Stimulated activated effector memory CD8-positive, alpha-beta T cell treated with anti-CD3 and anti-CD28 coated beads, Interleukin-12 subunit alpha, Interleukin-12 subunit beta, amount 100 ng/mL, for 72 hours (primary cell): ENCODE results near the gene PALMD.

Source experiments
- ATAC-seq: fragments of 150-1000 bp; cut with Tn5 transposase; 2 replicates; pipeline ENCODE4 v1.10.0; 2021
- DNase-seq, 2 donors: peaks; one replicate each; pipeline ENCODE4 v3.0.0; 2021 to 2022; ENCODE audit warnings: low spot score in 2 of 2
- H3K27ac Mint-ChIP-seq: one replicate; pipeline ENCODE4 v1.8.0; 2022; ENCODE audit warnings: mild to moderate bottlenecking, mixed read lengths
- H3K36me3 Mint-ChIP-seq: one replicate; pipeline ENCODE4 v1.8.0; 2022; ENCODE audit warnings: mild to moderate bottlenecking, mixed read lengths
- H3K4me1 Mint-ChIP-seq: one replicate; pipeline ENCODE4 v1.8.0; 2022; ENCODE audit warnings: mixed read lengths
- H3K4me3 Mint-ChIP-seq: one replicate; pipeline ENCODE4 v1.8.0; 2022; ENCODE audit warnings: mild to moderate bottlenecking, mixed read lengths
- H3K9me3 Mint-ChIP-seq: one replicate; pipeline ENCODE4 v1.8.0; 2022; ENCODE audit warnings: mixed read lengths

PALMD gene

DNA sequence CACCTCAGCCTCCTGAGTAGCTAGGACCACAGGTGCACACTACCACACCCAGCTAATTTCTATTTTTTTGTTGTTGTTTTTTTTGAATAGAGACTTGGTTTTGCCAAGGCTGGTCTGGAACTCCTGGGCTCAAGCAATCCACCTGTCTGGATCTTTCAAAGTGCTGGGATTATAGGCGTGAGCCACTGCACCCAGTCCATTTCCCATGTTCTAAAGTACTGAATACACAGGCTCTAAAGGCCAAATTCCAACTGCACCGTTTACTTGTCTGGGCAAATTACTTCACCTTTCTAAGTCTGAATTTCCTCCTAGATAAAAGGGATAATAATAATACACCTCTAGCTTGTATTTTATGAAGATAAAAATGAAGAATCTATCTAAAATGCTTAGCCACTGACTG lies 80.9 kb downstream of the PALMD start:
- no peaks in the 10 kb centered on the region for H3K36me3 Mint-ChIP-seq
- no peaks in the 10 kb centered on the region for H3K9me3 Mint-ChIP-seq
- H3K4me3 Mint-ChIP-seq = no peak overlapping the region
- no peaks in the 10 kb centered on the region for H3K4me1 Mint-ChIP-seq
- no peak overlapping the region for H3K27ac Mint-ChIP-seq
- DNase-seq = no peak
- ATAC-seq = no peak

DNA sequence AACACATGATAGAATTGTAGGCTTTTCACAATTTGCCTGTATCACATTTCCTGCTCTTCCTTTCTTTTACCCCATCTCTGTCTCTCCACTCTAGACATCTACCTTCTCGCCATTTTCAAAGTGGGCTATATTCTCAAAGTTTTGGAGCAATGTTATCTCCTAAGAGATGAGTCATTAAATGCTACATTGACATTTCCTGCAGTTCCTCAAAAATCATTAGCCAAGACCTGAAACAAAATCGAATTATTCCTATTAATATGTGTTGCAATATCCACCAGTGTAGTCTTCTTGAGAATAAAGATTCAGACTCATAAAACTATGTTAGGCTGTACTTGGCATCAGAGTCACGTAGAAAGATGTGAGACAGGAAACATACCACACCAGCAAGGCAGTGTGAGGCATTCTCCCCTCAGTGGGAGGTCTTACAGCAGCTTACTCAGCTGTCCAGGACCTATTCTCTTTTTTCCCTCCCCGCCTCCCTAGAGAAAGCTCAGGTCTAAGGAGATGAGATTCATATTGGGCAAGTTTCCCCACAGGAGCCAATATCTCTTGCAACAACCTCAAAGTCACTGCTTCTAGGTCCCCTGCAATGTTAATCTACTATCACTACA lies 81.8 kb downstream of the PALMD start:
- no peaks in the 10 kb centered on the region for H3K9me3 Mint-ChIP-seq
- DNase-seq (no peak), ATAC-seq (no peak)
- no peak overlapping the region for H3K27ac Mint-ChIP-seq
- H3K36me3 Mint-ChIP-seq = no peaks in the 10 kb centered on the region
- H3K4me1 Mint-ChIP-seq = no peaks in the 10 kb centered on the region
- no peak overlapping the region for H3K4me3 Mint-ChIP-seq

DNA sequence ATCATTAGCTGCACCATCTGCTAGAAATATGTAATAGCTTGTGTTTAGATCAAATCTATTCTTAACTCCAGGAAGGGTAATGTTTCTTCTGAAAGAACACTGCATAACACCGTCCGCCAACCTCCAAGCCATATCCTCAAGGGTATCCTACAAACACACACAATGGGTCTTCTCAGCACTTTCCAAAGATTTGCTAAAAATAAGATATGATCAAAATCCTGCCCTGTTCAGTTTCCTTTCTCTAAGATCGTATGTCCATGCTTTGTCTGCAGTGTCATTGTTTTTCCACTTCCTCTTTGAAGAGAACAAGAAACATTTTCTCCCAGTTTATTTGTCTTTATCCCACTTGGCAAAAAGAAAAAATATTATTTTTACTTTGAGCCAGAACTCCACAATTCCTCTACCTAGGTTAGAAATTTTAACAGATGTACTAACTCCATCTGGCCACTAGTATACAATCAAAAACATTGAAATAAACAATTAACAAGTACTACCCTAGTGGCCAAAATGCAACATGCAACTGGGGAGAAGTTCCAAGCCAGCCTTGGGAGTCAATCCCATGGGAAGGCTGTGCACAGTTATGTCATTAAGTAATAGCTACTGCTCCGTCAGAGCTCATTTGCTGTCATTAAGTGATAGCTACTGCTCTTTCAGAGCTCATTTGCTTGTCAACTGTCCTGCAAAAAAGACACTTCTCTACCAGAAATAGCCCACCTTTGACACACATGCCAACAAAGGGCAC lies 82.8 kb downstream of the PALMD start:
- ATAC-seq = no peak

GRCh38 chr1:99731384-99731783 lies 85.5 kb downstream of the PALMD start:
- no peak overlapping the region for H3K27ac Mint-ChIP-seq
- ATAC-seq = peak; percentile 76
- no peaks in the 10 kb centered on the region for H3K36me3 Mint-ChIP-seq
- H3K4me3 Mint-ChIP-seq = no peak overlapping the region
- DNase-seq = no peak
- no peaks in the 10 kb centered on the region for H3K4me1 Mint-ChIP-seq
- H3K9me3 Mint-ChIP-seq = no peaks in the 10 kb centered on the region

More for the DNA sequence above, 82.8 kb downstream of the PALMD start:
- Mint-ChIP-seq H3K9me3 (no peaks in the 10 kb centered on the region), H3K4me1 (no peaks in the 10 kb centered on the region), H3K4me3 (no peak overlapping the region), H3K27ac (no peak overlapping the region), H3K36me3 (no peaks in the 10 kb centered on the region)
- DNase-seq = no peak

DNA sequence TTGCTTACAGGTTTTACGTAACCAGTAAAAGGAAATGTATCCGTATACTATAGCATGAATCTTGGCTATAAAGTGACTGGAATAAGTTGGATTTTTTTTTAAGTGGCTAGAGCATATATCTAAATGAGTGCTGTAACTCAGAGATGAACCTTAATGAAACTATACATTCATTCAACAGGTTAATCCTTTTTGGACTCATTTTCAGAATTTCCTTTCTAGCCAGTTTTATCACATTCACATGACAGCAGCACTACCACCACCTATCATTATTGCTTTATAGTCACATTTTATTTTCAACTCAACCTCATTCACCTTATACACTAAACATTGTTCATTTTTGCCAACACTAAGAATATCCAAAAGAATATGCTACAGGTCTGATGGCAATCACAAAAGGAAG lies 89.9 kb downstream of the PALMD start:
- H3K36me3 Mint-ChIP-seq = no peaks in the 10 kb centered on the region

DNA sequence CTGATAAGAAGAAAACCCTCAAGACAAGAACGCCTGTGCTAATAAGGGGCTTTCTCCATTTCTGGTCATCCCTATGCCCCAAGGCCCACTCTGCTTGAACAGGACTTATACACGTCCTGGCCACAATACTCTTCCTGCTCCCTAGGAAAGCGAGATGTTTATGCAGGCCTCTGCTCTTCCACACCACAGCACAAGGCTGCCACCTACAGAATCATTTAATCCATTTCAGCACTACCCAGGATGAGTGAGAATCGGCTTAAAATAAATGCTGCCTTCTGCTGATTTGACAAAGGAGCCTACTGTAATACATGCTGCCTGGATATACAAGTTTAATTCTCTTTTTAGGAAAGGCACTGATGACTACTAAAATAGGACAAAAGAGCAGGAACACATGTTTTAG lies 91.1 kb downstream of the PALMD start:
- DNase-seq (no peak), ATAC-seq (no peak)
- no peak overlapping the region for H3K4me3 Mint-ChIP-seq
- H3K9me3 Mint-ChIP-seq = no peaks in the 10 kb centered on the region
- H3K27ac Mint-ChIP-seq = no peak overlapping the region
- no peaks in the 10 kb centered on the region for H3K36me3 Mint-ChIP-seq
- no peaks in the 10 kb centered on the region for H3K4me1 Mint-ChIP-seq

More for the DNA sequence above, 89.9 kb downstream of the PALMD start:
- Mint-ChIP-seq H3K4me1 (no peaks in the 10 kb centered on the region), H3K27ac (no peak overlapping the region), H3K4me3 (no peak overlapping the region), H3K9me3 (no peaks in the 10 kb centered on the region)
- ATAC-seq (no peak), DNase-seq (no peak)

DNA sequence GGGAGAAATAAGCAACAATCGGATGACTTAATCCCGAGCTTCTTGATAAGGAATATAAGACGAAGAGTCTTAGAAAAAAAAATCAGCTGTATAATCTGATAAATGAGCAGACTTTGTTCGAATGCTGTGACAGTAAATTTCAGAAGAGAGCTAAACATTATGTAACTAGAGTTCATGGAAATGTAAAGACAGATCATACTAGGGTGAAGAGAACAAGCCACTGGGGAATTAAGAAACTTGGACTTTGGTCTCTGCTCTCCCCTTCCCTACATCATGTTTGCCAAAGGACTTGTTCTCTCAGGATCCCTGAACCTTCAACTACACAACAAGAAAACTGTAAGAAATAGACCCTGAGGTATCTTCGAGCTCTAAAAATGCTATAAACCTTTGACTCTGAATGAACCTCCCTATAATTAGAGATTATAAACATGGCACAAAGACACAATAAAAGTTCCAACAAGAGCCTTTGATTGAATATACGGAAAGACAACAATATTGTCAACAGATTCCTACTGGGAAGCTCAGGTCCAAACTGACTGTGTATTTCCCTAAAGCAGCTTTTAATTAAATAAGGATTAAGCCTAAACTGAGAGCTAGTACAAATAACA lies 93.0 kb downstream of the PALMD start:
- Mint-ChIP-seq H3K36me3 (no peaks in the 10 kb centered on the region), H3K4me3 (no peak overlapping the region), H3K27ac (no peak overlapping the region), H3K4me1 (no peaks in the 10 kb centered on the region), H3K9me3 (no peaks in the 10 kb centered on the region)
- no peak for ATAC-seq
- DNase-seq = no peak

DNA sequence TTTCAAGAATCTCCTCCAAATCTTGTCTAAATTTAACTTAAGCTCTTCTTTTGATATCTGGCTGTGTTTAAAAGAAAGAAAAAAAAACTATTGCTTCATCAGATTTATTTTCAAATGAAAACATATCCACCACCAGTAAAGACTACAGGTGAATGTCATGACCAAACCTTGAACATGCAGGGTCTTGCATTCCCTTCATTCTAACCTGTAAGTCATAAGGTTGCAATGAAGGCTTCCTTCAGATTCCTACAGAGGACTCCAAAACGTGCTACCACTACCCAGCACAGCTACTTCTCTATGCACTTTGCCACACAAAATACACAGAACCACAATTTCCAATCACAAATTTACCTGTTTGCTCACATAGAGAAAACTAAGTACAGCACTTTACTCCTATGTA lies 94.2 kb downstream of the PALMD start:
- Mint-ChIP-seq H3K4me3 (no peak overlapping the region), H3K36me3 (no peaks in the 10 kb centered on the region), H3K4me1 (no peaks in the 10 kb centered on the region), H3K9me3 (no peaks in the 10 kb centered on the region), H3K27ac (no peak overlapping the region)
- ATAC-seq (no peak), DNase-seq (no peak)
